Measurements from ENCODE around the gene DLG2.
A peak's percentile ranks its signal among the peaks of the same experiment; 100 is the strongest.

The DLG2 gene

GRCh38 chr11:84628871-84629620, 998.1 kb downstream of the DLG2 start:
- FAIRE-seq = no peak

GRCh38 chr11:84626256-84626655, 1000.9 kb downstream of the DLG2 start:
- FAIRE-seq = no peak

GRCh38 chr11:84612645-84613044, 1014.5 kb downstream of the DLG2 start:
- no peak for FAIRE-seq

- FAIRE-seq = no peak
Measured at GRCh38 chr11:84608837-84609196, 1018.3 kb downstream of the DLG2 start.

- no peak for FAIRE-seq
Measured at GRCh38 chr11:84607975-84608836, 1018.9 kb downstream of the DLG2 start.

GRCh38 chr11:84594602-84595001, 1032.5 kb downstream of the DLG2 start:
- no peak for FAIRE-seq

GRCh38 chr11:84590106-84590505, 1037.0 kb downstream of the DLG2 start:
- FAIRE-seq = no peak

GRCh38 chr11:84588131-84588829, 1038.9 kb downstream of the DLG2 start:
- no peak for FAIRE-seq

- FAIRE-seq = no peak
Measured at GRCh38 chr11:84583106-84583505, 1044.0 kb downstream of the DLG2 start.

- no peak for FAIRE-seq
Measured at GRCh38 chr11:84581083-84581482, 1046.1 kb downstream of the DLG2 start.

GRCh38 chr11:84580428-84580827, 1046.7 kb downstream of the DLG2 start:
- no peak for FAIRE-seq

GRCh38 chr11:84573868-84574267, 1053.3 kb downstream of the DLG2 start:
- FAIRE-seq = no peak

- no peak for FAIRE-seq
Measured at GRCh38 chr11:84566671-84567070, 1060.5 kb downstream of the DLG2 start.

- no peak for FAIRE-seq
Measured at GRCh38 chr11:84564867-84565184, 1062.3 kb downstream of the DLG2 start.

- no peak for FAIRE-seq
Measured at GRCh38 chr11:84564180-84564866, 1062.8 kb downstream of the DLG2 start.

- FAIRE-seq = no peak
Measured at GRCh38 chr11:84563356-84563755, 1063.8 kb downstream of the DLG2 start.

GRCh38 chr11:84560206-84560605, 1066.9 kb downstream of the DLG2 start:
- FAIRE-seq = no peak

- FAIRE-seq = peak; percentile 58
Measured at GRCh38 chr11:84558085-84558905, 1068.8 kb downstream of the DLG2 start.

- no peak for FAIRE-seq
Measured at GRCh38 chr11:84552791-84553190, 1074.4 kb downstream of the DLG2 start.

- FAIRE-seq = no peak
Measured at GRCh38 chr11:84549217-84549616, 1077.9 kb downstream of the DLG2 start.

GRCh38 chr11:84544566-84544965, 1082.6 kb downstream of the DLG2 start:
- no peak for FAIRE-seq
